Measurements from ENCODE around the gene GLIS2. TPM values are rescaled to one million over a fixed set of nuclear protein-coding genes. Genes with fewer than 3 reads are reported as not detected.

The GLIS2 gene
- total and polyA plus RNA-seq, 4 donors: 12.3 to 72.6 (median 29.3) TPM

GRCh38 chr16:4291699-4292098, 24.2 kb upstream of the GLIS2 start:
- Histone ChIP-seq H3K27me3 (ENCODE audit: control insufficient read depth in 1 of 2, insufficient read depth in 2 of 2, low read length in 1 of 2) (no peaks in the 10 kb centered on the region), H3K4me1 (ENCODE audit: control insufficient read depth in 1 of 2, insufficient read depth in 2 of 2, low read length in 2 of 2) (peaks cover 0 to 3% of the 10 kb centered on the region in 2 donors), H3K9me3 (ENCODE audit: control insufficient read depth, low read length) (no peaks in the 10 kb centered on the region), H3K27ac (ENCODE audit: low read depth in 1 of 2, low read length in 2 of 2) (peak overlapping the region in 1 of 2 donors; percentile 75), H3K36me3 (ENCODE audit: control insufficient read depth in 1 of 2, insufficient read depth in 2 of 2, low read length in 1 of 2) (no peaks in the 10 kb centered on the region), H3K4me3 (ENCODE audit: low read length in 2 of 2) (no peak overlapping the region)
- intact Hi-C loops (cut with DNase I): loop anchor here in 1 of 2 donors (5.0 kb wide), 1 partner anchor 36 kb away; no protein-coding TSS in a partner anchor
- no peak for ATAC-seq (ENCODE audit: low FRiP score)
- no peak for DNase-seq
- WGBS, 2 donors: 90 to 94% methylated on average over 4 of the region's 4 CpGs

- no peaks in the 10 kb centered on the region for H3K27me3 ChIP-seq (ENCODE audit: control insufficient read depth in 1 of 2, insufficient read depth in 2 of 2, low read length in 1 of 2)
- ATAC-seq (ENCODE audit: low FRiP score): no peak
- intact Hi-C loops (cut with DNase I): loop anchor here in 1 of 2 donors (5.0 kb wide), 1 partner anchor 34 kb away; no protein-coding TSS in a partner anchor
- H3K4me3 ChIP-seq (ENCODE audit: low read length in 2 of 2): no peak overlapping the region
- WGBS, 2 donors: 57 to 59% methylated on average over 14 of the region's 14 CpGs
- H3K27ac ChIP-seq (ENCODE audit: low read depth in 1 of 2, low read length in 2 of 2): peak overlapping the region in 1 of 2 donors; percentile 81
- H3K4me1 ChIP-seq (ENCODE audit: control insufficient read depth in 1 of 2, insufficient read depth in 2 of 2, low read length in 2 of 2): peaks cover 0 to 3% of the 10 kb centered on the region in 2 donors
- DNase-seq: no peak
- no peaks in the 10 kb centered on the region for H3K36me3 ChIP-seq (ENCODE audit: control insufficient read depth in 1 of 2, insufficient read depth in 2 of 2, low read length in 1 of 2)
- H3K9me3 ChIP-seq (ENCODE audit: control insufficient read depth, low read length): no peaks in the 10 kb centered on the region
Observed at GRCh38 chr16:4293181-4293716, 22.6 kb upstream of the GLIS2 start.

DNA sequence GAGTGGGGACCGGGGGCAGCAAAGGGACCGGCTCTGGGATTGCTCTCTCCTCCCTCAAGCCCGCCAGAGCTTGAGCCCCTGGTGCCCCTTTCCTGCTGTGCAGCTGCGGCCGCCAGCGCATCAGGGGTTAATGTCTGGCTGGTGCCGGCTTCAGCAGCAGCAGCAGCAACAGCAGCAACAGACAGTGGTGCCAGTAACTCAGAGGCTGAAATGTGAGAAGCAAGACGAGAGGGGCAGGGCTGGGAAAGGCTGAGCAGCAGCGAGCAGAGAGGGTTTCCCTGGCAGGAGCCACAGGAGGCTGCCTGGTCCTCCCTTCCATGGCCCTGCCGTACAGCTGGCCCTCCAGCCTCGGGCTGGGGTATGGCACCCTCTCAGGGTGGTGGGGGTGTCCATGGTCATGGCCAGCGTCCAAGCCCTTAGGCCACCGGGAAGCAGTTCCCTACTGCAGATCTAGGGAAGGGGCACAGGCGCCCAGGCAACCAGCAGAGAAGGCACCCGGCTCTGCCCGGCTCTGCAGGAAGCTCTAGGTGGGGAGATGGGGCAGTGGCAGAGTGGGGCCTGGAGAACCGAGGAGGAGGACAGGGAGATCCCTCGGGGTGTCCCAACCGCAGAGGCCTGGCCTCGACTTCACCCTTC, 21.9 kb upstream of the GLIS2 start:
- Histone ChIP-seq H3K27me3 (ENCODE audit: control insufficient read depth in 1 of 2, insufficient read depth in 2 of 2, low read length in 1 of 2) (no peaks in the 10 kb centered on the region), H3K27ac (ENCODE audit: low read depth in 1 of 2, low read length in 2 of 2) (peak overlapping the region in 1 of 2 donors; percentile 81), H3K4me3 (ENCODE audit: low read length in 2 of 2) (no peak overlapping the region), H3K36me3 (ENCODE audit: control insufficient read depth in 1 of 2, insufficient read depth in 2 of 2, low read length in 1 of 2) (no peaks in the 10 kb centered on the region), H3K4me1 (ENCODE audit: control insufficient read depth in 1 of 2, insufficient read depth in 2 of 2, low read length in 2 of 2) (peaks cover 0 to 3% of the 10 kb centered on the region in 2 donors), H3K9me3 (ENCODE audit: control insufficient read depth, low read length) (no peaks in the 10 kb centered on the region)
- DNase-seq (peak; percentile 76 to 80), ATAC-seq (ENCODE audit: low FRiP score) (peak; percentile 75)
- 8 to 10% methylated on average over 19 to 20 of the region's 20 CpGs for WGBS, 2 donors
- intact Hi-C loops (cut with DNase I): loop anchor here in 1 of 2 donors (5.0 kb wide), 1 partner anchor 33 kb away; no protein-coding TSS in a partner anchor

- no peaks in the 10 kb centered on the region for H3K9me3 ChIP-seq (ENCODE audit: control insufficient read depth, low read length)
- no peak overlapping the region for H3K27ac ChIP-seq (ENCODE audit: low read depth in 1 of 2, low read length in 2 of 2)
- ATAC-seq (ENCODE audit: low FRiP score): no peak
- intact Hi-C loops (cut with DNase I): no loop called here
- no peak for DNase-seq
- peaks cover 0 to 5% of the 10 kb centered on the region in 2 donors for H3K4me1 ChIP-seq (ENCODE audit: control insufficient read depth in 1 of 2, insufficient read depth in 2 of 2, low read length in 2 of 2)
- no peaks in the 10 kb centered on the region for H3K36me3 ChIP-seq (ENCODE audit: control insufficient read depth in 1 of 2, insufficient read depth in 2 of 2, low read length in 1 of 2)
- H3K27me3 ChIP-seq (ENCODE audit: control insufficient read depth in 1 of 2, insufficient read depth in 2 of 2, low read length in 1 of 2): no peaks in the 10 kb centered on the region
- H3K4me3 ChIP-seq (ENCODE audit: low read length in 2 of 2): no peak overlapping the region
- WGBS, 2 donors: 88 to 94% methylated on average over 6 of the region's 6 CpGs
Observed at GRCh38 chr16:4295581-4295980, 20.3 kb upstream of the GLIS2 start.

DNA sequence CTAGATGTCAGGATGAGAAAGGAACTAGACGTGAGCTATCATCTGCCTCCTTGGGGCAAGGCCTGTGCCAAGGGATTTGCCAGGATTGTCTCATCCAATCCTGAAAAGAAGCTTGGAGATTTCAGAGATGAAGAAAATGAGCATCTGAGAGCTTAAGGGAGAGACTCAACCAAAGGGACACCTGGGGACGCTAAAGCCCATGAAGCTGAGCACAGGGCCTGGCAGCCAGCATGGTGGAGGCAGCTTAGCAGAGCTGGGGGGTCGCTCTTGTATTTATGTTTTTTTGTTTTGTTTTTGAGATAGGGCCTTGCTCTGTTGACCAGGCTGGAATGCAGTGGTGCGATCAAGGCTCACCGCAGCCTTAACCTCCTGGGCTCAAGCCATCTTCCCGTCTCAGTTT, 18.4 kb upstream of the GLIS2 start:
- intact Hi-C loops (cut with DNase I): no loop called here
- no peak for ATAC-seq (ENCODE audit: low FRiP score)
- 92 to 97% methylated on average over 6 of the region's 6 CpGs for WGBS, 2 donors

GRCh38 chr16:4298761-4299522, 16.9 kb upstream of the GLIS2 start:
- Histone ChIP-seq H3K9me3 (ENCODE audit: control insufficient read depth, low read length) (no peaks in the 10 kb centered on the region), H3K36me3 (ENCODE audit: control insufficient read depth in 1 of 2, insufficient read depth in 2 of 2, low read length in 1 of 2) (no peaks in the 10 kb centered on the region), H3K27me3 (ENCODE audit: control insufficient read depth in 1 of 2, insufficient read depth in 2 of 2, low read length in 1 of 2) (no peaks in the 10 kb centered on the region), H3K4me3 (ENCODE audit: low read length in 2 of 2) (no peak overlapping the region), H3K4me1 (ENCODE audit: control insufficient read depth in 1 of 2, insufficient read depth in 2 of 2, low read length in 2 of 2) (peaks cover 0 to 2% of the 10 kb centered on the region in 2 donors), H3K27ac (ENCODE audit: low read depth in 1 of 2, low read length in 2 of 2) (peak overlapping the region; percentile 58 to 98)
- peak; percentile 91 to 94 for DNase-seq
- intact Hi-C loops (cut with DNase I): no loop called here
- peak; percentile 78 for ATAC-seq (ENCODE audit: low FRiP score)
- WGBS, 2 donors: 19 to 31% methylated on average over 15 of the region's 15 CpGs

More for the DNA sequence above, 18.4 kb upstream of the GLIS2 start:
- Histone ChIP-seq H3K27me3 (ENCODE audit: control insufficient read depth in 1 of 2, insufficient read depth in 2 of 2, low read length in 1 of 2) (no peaks in the 10 kb centered on the region), H3K36me3 (ENCODE audit: control insufficient read depth in 1 of 2, insufficient read depth in 2 of 2, low read length in 1 of 2) (no peaks in the 10 kb centered on the region), H3K4me3 (ENCODE audit: low read length in 2 of 2) (no peak overlapping the region), H3K27ac (ENCODE audit: low read depth in 1 of 2, low read length in 2 of 2) (no peak overlapping the region), H3K9me3 (ENCODE audit: control insufficient read depth, low read length) (no peaks in the 10 kb centered on the region), H3K4me1 (ENCODE audit: control insufficient read depth in 1 of 2, insufficient read depth in 2 of 2, low read length in 2 of 2) (peaks cover 0 to 5% of the 10 kb centered on the region in 2 donors)
- DNase-seq: no peak

GRCh38 chr16:4301177-4301576, 14.7 kb upstream of the GLIS2 start:
- no peak overlapping the region for H3K4me3 ChIP-seq (ENCODE audit: low read length in 2 of 2)
- intact Hi-C loops (cut with DNase I): no loop called here
- H3K27ac ChIP-seq (ENCODE audit: low read depth in 1 of 2, low read length in 2 of 2): no peak overlapping the region
- 98 to 100% methylated on average over 4 of the region's 4 CpGs for WGBS, 2 donors
- no peaks in the 10 kb centered on the region for H3K36me3 ChIP-seq (ENCODE audit: control insufficient read depth in 1 of 2, insufficient read depth in 2 of 2, low read length in 1 of 2)
- H3K9me3 ChIP-seq (ENCODE audit: control insufficient read depth, low read length): no peaks in the 10 kb centered on the region
- ATAC-seq (ENCODE audit: low FRiP score): no peak
- peaks cover 0 to 2% of the 10 kb centered on the region in 2 donors for H3K4me1 ChIP-seq (ENCODE audit: control insufficient read depth in 1 of 2, insufficient read depth in 2 of 2, low read length in 2 of 2)
- no peaks in the 10 kb centered on the region for H3K27me3 ChIP-seq (ENCODE audit: control insufficient read depth in 1 of 2, insufficient read depth in 2 of 2, low read length in 1 of 2)
- no peak for DNase-seq

DNA sequence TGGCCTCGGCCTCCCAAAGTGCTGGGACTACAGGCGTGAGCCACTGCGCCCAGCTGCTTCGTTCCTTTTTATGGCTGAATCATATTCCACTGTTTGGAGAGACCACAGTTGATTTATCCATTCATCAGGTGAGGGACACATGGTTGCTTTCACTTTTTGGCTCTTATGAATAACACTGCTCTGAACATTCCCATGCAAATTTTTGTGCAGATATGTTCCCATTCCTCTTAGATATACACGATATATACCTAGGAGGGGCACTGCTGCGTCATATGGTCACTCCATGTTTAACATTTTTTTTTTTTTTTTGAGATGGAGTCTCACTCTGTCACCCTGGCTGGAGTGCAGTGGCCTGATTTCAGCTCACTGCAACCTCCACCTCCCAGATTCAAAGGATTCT, 13.9 kb upstream of the GLIS2 start:
- no peak overlapping the region for H3K27ac ChIP-seq (ENCODE audit: low read depth in 1 of 2, low read length in 2 of 2)
- no peak overlapping the region for H3K4me3 ChIP-seq (ENCODE audit: low read length in 2 of 2)
- H3K27me3 ChIP-seq (ENCODE audit: control insufficient read depth in 1 of 2, insufficient read depth in 2 of 2, low read length in 1 of 2): no peaks in the 10 kb centered on the region
- no peak for DNase-seq
- H3K9me3 ChIP-seq (ENCODE audit: control insufficient read depth, low read length): no peaks in the 10 kb centered on the region
- 96 to 98% methylated on average over 6 of the region's 6 CpGs for WGBS, 2 donors
- ATAC-seq (ENCODE audit: low FRiP score): no peak
- H3K36me3 ChIP-seq (ENCODE audit: control insufficient read depth in 1 of 2, insufficient read depth in 2 of 2, low read length in 1 of 2): no peaks in the 10 kb centered on the region
- H3K4me1 ChIP-seq (ENCODE audit: control insufficient read depth in 1 of 2, insufficient read depth in 2 of 2, low read length in 2 of 2): peaks cover 0 to 2% of the 10 kb centered on the region in 2 donors
- intact Hi-C loops (cut with DNase I): no loop called here

All from aorta (tissue), 5 donors.